Kidney (tissue), 14 donors: ENCODE measurements around the gene NUDT16L1. TPM values are rescaled to one million over a fixed set of nuclear protein-coding genes. Genes with fewer than 3 reads are reported as not detected.

Experiments used
- DNase-seq, 5 donors: peaks; one replicate each; pipeline ENCODE4 v3.0.0-alpha.2; 2013 to 2020
- FAIRE-seq: peaks from 2 replicates; lab custom pipeline; 2012; peaks lifted over from hg19 to GRCh38; lab: Jason Lieb, UNC
- H3K27ac ChIP-seq, 2 donors: one replicate each; pipeline ENCODE4 v1.7.0; 2013; ENCODE audit warnings: low read depth in 2 of 2, low read length in 2 of 2, inconsistent platforms in 1 of 2
- H3K27me3 ChIP-seq: one replicate; pipeline ENCODE4 v1.7.1; 2013; ENCODE audit warnings: low read length, inconsistent platforms; ENCODE audit not compliant: control insufficient read depth, insufficient read depth
- H3K36me3 ChIP-seq, 3 donors: one replicate each; pipeline versions ENCODE4 v1.7.0 to v1.7.1; 2013; ENCODE audit warnings: low read length in 3 of 3, control low read depth in 1 of 3, inconsistent platforms in 1 of 3; ENCODE audit not compliant: insufficient read depth in 3 of 3, control insufficient read depth in 2 of 3
- H3K4me1 ChIP-seq, 3 donors: one replicate each; pipeline versions ENCODE4 v1.7.0 to v1.7.1; 2013; ENCODE audit warnings: low read length in 3 of 3, inconsistent platforms in 1 of 3, low read depth in 1 of 3; ENCODE audit not compliant: control insufficient read depth in 2 of 3, insufficient read depth in 2 of 3
- H3K4me3 ChIP-seq, 3 donors: one replicate each; pipeline versions ENCODE4 v1.7.0 to v1.8.1; 2013; ENCODE audit warnings: low read length in 3 of 3, control low read depth in 1 of 3, inconsistent platforms in 1 of 3
- H3K9ac ChIP-seq, 3 donors: one replicate each; pipeline versions ENCODE4 v1.7.0 to v1.7.1; 2013; ENCODE audit warnings: low read length in 3 of 3, control low read depth in 1 of 3, inconsistent platforms in 1 of 3
- H3K9me3 ChIP-seq, 3 donors: one replicate each; pipeline versions ENCODE4 v1.7.0 to v1.7.1; 2013; ENCODE audit warnings: low read length in 3 of 3, control low read depth in 1 of 3, inconsistent platforms in 1 of 3; ENCODE audit not compliant: control insufficient read depth in 2 of 3, insufficient read depth in 1 of 3
- CTCF ChIP-seq: IDR thresholded peaks from 3 replicates; pipeline ENCODE4 v1.5.1; 2012; ENCODE audit warnings: mild to moderate bottlenecking, moderate library complexity, borderline replicate concordance; ENCODE audit not compliant: insufficient read depth; ENCODE audit errors: extremely low read depth
- intact Hi-C: fragments of 100-400 bp; cut with DNase I; formaldehyde crosslinking; loops from one replicate; pipeline ENCODE4 v1.11.1; 2022
- polyA plus RNA-seq: library from polyadenylated mRNA; stranded (reverse); fragments of 350-450 nt; fragmentation: Illumina TruSeq; extraction: RNeasy Lipid Tissue Mini Kit (QIAGEN cat#74804); gene quantifications from one replicate; pipeline ENCODE4 v1.2.3, GENCODE V29; 2014; ENCODE audit warnings: low read depth, low replicate concordance; ENCODE audit not compliant: insufficient read depth
- total RNA-seq: library from RNA; stranded (reverse); fragmentation: NEBNext Ultra II Directional; extraction: Animal tissue kit (Norgen Biotek cat#: 25700); gene quantifications from one replicate; pipeline ENCODE4 v1.2.1, GENCODE V29; 2021
- donor health status: control.
- donor health status: control.
- donor health status: control.
- donor health status: control.
- donor health status: control.
- donor health status: DM: yes; HTN: yes; CAD: no.
- donor health status: Normal renal cell carcinoma (clear cell type).

NUDT16L1 gene
- total and polyA plus RNA-seq, 2 donors from 2014 or later: 30.6 to 69.4 TPM

GRCh38 chr16:4713663-4714501 is 20.5 kb downstream of the NUDT16L1 start:
- Histone ChIP-seq H3K36me3 (peaks cover 2 to 14% (median 5%) of the 10 kb centered on the region in 3 donors), H3K27ac (no peak overlapping the region), H3K27me3 (no peaks in the 10 kb centered on the region), H3K9me3 (no peaks in the 10 kb centered on the region), H3K4me1 (no peaks in the 10 kb centered on the region), H3K9ac (no peak overlapping the region), H3K4me3 (no peak overlapping the region)
- no peak for FAIRE-seq
- DNase-seq: peak in 1 of 5 donors; percentile 44
- intact Hi-C loops: no loop called here
- no peak for TF ChIP-seq CTCF

- Histone ChIP-seq H3K4me1 (no peaks in the 10 kb centered on the region), H3K27me3 (no peaks in the 10 kb centered on the region), H3K4me3 (no peak overlapping the region), H3K36me3 (peaks cover 2 to 14% (median 5%) of the 10 kb centered on the region in 3 donors), H3K9me3 (no peaks in the 10 kb centered on the region), H3K27ac (no peak overlapping the region), H3K9ac (no peak overlapping the region)
- intact Hi-C loops: no loop called here
- DNase-seq (peak in 1 of 5 donors; percentile 18), FAIRE-seq (no peak)
- no peak for TF ChIP-seq CTCF
These were observed 21.6 kb downstream of the NUDT16L1 start for GRCh38 chr16:4714996-4715395.

GRCh38 chr16:4718466-4718865 is 25.1 kb downstream of the NUDT16L1 start:
- FAIRE-seq (no peak), DNase-seq (peak in 1 of 5 donors; percentile 29)
- peaks cover 0 to 13% (median 5%) of the 10 kb centered on the region in 3 donors for H3K36me3 ChIP-seq
- H3K4me1 ChIP-seq: no peaks in the 10 kb centered on the region
- H3K27ac ChIP-seq: no peak overlapping the region
- intact Hi-C loops: no loop called here
- H3K4me3 ChIP-seq: no peak overlapping the region
- TF ChIP-seq CTCF: no peak
- H3K9me3 ChIP-seq: no peaks in the 10 kb centered on the region
- H3K9ac ChIP-seq: no peak overlapping the region
- no peaks in the 10 kb centered on the region for H3K27me3 ChIP-seq
